HepG2 (cell line): Measurements from ENCODE around the gene MRPL43. TPM values are rescaled to one million over a fixed set of nuclear protein-coding genes. Genes with fewer than 3 reads are reported as not detected.

Experiments used
- CEBPG ChIP-seq: IDR thresholded peaks from 2 replicates; pipeline ENCODE4 v1.6.1; 2016
- CENPX ChIP-seq: sonication (generic); formaldehyde crosslinking; IDR thresholded peaks from 2 replicates; pipeline ENCODE4 v1.9.0; 2021; ENCODE audit warnings: mild to moderate bottlenecking, missing genetic modification reagents, moderate library complexity
- CREM ChIP-seq, 2 experiments: sonication (generic) in 1 of 2; formaldehyde crosslinking in 1 of 2; IDR thresholded peaks; 2 replicates each; pipeline versions ENCODE4 v1.4.0 to v1.6.1; 2016 to 2020; ENCODE audit warnings: antibody characterized with exemption in 1 of 2, mild to moderate bottlenecking in 1 of 2, missing genetic modification reagents in 1 of 2
- KAT2B ChIP-seq: fragments of 150-350 bp; IDR thresholded peaks from 2 replicates; pipeline ENCODE4 v1.6.1; 2014; ENCODE audit warnings: low read depth, low read length, borderline replicate concordance
- KLF15 ChIP-seq: sonication (generic); formaldehyde crosslinking; IDR thresholded peaks from 2 replicates; pipeline ENCODE4 v1.8.1; 2023; ENCODE audit warnings: borderline replicate concordance, mild to moderate bottlenecking, inconsistent platforms, missing genetic modification reagents, mixed read lengths
- NFE2 ChIP-seq: sonication (generic); formaldehyde crosslinking; IDR thresholded peaks from 2 replicates; pipeline ENCODE4 v1.4.0; 2020; ENCODE audit warnings: missing genetic modification reagents
- PCBP1 ChIP-seq: fragments of 200-400 bp; formaldehyde crosslinking; IDR thresholded peaks from 2 replicates; pipeline ENCODE4 v1.6.1; 2017; ENCODE audit warnings: mild to moderate bottlenecking, low read depth, low read length, borderline replicate concordance
- TAF1 ChIP-seq: sonication (generic); formaldehyde crosslinking; IDR thresholded peaks from 2 replicates; pipeline ENCODE4 v1.4.0; 2020; ENCODE audit warnings: missing genetic modification reagents
- THAP9 ChIP-seq: sonication (generic); formaldehyde crosslinking; IDR thresholded peaks from 2 replicates; pipeline ENCODE4; 2020; ENCODE audit warnings: missing genetic modification reagents, mild to moderate bottlenecking, borderline replicate concordance
- ZMAT3 ChIP-seq: sonication (generic); formaldehyde crosslinking; conservative IDR thresholded peaks from 2 replicates; pipeline ENCODE4 v1.7.0; 2021; ENCODE audit warnings: missing genetic modification reagents
- ZNF503 ChIP-seq: sonication (generic); formaldehyde crosslinking; IDR thresholded peaks from 2 replicates; pipeline ENCODE4 v1.4.0; 2020; ENCODE audit warnings: missing genetic modification reagents
- ZNF547 ChIP-seq: sonication (generic); formaldehyde crosslinking; IDR thresholded peaks from 2 replicates; pipeline ENCODE4 v1.5.1; 2020; ENCODE audit warnings: mild to moderate bottlenecking, missing genetic modification reagents
- ZNF549 ChIP-seq: sonication (generic); formaldehyde crosslinking; IDR thresholded peaks from 2 replicates; pipeline ENCODE4 v1.5.0; 2020; ENCODE audit warnings: missing genetic modification reagents
- ZNF552 ChIP-seq: sonication (generic); formaldehyde crosslinking; IDR thresholded peaks from 2 replicates; pipeline ENCODE4 v1.9.0; 2022; ENCODE audit warnings: missing genetic modification reagents, mild to moderate bottlenecking, borderline replicate concordance
- ZNF713 ChIP-seq: sonication (generic); formaldehyde crosslinking; IDR thresholded peaks from 2 replicates; pipeline ENCODE4 v1.4.0; 2020; ENCODE audit warnings: mild to moderate bottlenecking, missing genetic modification reagents
- ZNF75D ChIP-seq: sonication (generic); formaldehyde crosslinking; IDR thresholded peaks from 2 replicates; pipeline ENCODE4 v1.8.1; 2023; ENCODE audit warnings: missing genetic modification reagents, mild to moderate bottlenecking, borderline replicate concordance
- polyA plus RNA-seq, 8 experiments: library from polyadenylated mRNA; depleted of rRNA in 3 of 8; stranded (reverse) in 7 of 8; unstranded in 1 of 8; fragments of >200 nt; fragmentation: Illumina TruSeq in 4 of 8; extraction: Trizol in 4 of 8; gene quantifications; 2 replicates each; pipeline versions ENCODE4 v1.2.1 to v1.2.3, GENCODE V29; 2011 to 2016; ENCODE audit warnings: low read depth in 4 of 8, missing spikeins in 1 of 8, mixed read lengths in 1 of 8; ENCODE audit not compliant: insufficient read depth in 1 of 8
- total RNA-seq, 5 experiments: library from RNA; depleted of rRNA; stranded (reverse); fragments of >200 nt; fragmentation: Illumina TruSeq; extraction: Trizol; gene quantifications; 2 replicates each; pipeline ENCODE4 v1.2.3, GENCODE V29; 2016; ENCODE audit warnings: low read depth in 1 of 5
- TF ChIP-seq, protein P1 (sequence below): sonication (generic); formaldehyde crosslinking; IDR thresholded peaks from 2 replicates; pipeline ENCODE4 v1.5.0; 2020; ENCODE audit warnings: mild to moderate bottlenecking, missing genetic modification reagents

Gene MRPL43
- total and polyA plus RNA-seq, 2 of the 13 experiments (the other 11 are each of a cell fraction or from before 2014, with no cell fraction given) = 71.0 to 73.7 TPM

GRCh38 chr10:101012525-101013364, 25.4 kb upstream of the MRPL43 start (continued):
- TF ChIP-seq ZNF549 (CRISPR knock-in tag) = no peak
- no peak for TF ChIP-seq ZNF503 (CRISPR knock-in tag)
- no peak for TF ChIP-seq CREM (IDR thresholded peaks at IDR 0.05)
- no peak for TF ChIP-seq CREM (CRISPR knock-in tag; IDR thresholded peaks at IDR 0.05)
- TF ChIP-seq ZNF75D (CRISPR knock-in tag) = peak; percentile 41; the same call in 1 of the 2 replicates
- no peak for TF ChIP-seq ZMAT3 (CRISPR knock-in tag)
- TF ChIP-seq TAF1 (CRISPR knock-in tag) = no peak
- TF ChIP-seq ZNF552 (CRISPR knock-in tag) = peak; percentile 35; the same call in 1 of the 2 replicates
- no peak; the same call in 1 of the 2 replicates for TF ChIP-seq THAP9 (CRISPR knock-in tag)
- TF ChIP-seq, protein P1, sequence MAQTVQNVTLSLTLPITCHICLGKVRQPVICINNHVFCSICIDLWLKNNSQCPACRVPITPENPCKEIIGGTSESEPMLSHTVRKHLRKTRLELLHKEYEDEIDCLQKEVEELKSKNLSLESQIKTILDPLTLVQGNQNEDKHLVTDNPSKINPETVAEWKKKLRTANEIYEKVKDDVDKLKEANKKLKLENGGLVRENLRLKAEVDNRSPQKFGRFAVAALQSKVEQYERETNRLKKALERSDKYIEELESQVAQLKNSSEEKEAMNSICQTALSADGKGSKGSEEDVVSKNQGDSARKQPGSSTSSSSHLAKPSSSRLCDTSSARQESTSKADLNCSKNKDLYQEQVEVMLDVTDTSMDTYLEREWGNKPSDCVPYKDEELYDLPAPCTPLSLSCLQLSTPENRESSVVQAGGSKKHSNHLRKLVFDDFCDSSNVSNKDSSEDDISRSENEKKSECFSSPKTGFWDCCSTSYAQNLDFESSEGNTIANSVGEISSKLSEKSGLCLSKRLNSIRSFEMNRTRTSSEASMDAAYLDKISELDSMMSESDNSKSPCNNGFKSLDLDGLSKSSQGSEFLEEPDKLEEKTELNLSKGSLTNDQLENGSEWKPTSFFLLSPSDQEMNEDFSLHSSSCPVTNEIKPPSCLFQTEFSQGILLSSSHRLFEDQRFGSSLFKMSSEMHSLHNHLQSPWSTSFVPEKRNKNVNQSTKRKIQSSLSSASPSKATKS (CRISPR knock-in tag) = no peak
- TF ChIP-seq CENPX = no peak
- no peak for TF ChIP-seq CEBPG (CRISPR knock-in tag)
- TF ChIP-seq PCBP1 = no peak
- TF ChIP-seq ZNF713 (CRISPR knock-in tag) = no peak
- TF ChIP-seq ZNF547 (CRISPR knock-in tag) = no peak; the same call in 1 of the 2 replicates
- no peak for TF ChIP-seq KAT2B
- no peak for TF ChIP-seq KLF15 (CRISPR knock-in tag)
- TF ChIP-seq NFE2 (CRISPR knock-in tag) = no peak
